Measurements from ENCODE around the gene OR5AU1. TPM values are rescaled to one million over a fixed set of nuclear protein-coding genes. Genes with fewer than 3 reads are reported as not detected.

OR5AU1 gene
- total RNA-seq, 1 donor from 2014 or later = not detected

DNA sequence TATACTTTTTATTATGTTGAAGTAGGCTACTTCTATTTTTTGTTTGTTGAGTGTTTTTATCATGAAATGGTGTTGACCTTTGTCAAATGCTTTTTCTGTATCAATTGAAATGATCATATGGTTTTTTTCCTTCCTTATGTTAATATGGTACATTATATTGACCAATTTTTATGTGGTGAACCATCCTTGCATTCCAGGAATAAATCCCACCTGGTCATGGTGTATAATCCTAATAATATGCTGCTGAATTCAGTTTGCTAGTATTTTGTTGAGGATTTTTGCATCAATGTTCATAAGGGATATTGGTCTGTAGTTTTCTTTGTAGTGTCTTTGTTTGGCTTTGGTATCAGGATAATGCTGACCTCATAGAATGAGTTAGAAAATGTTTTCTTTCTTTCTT lies 10.4 kb downstream of the OR5AU1 start:
- no peak for DNase-seq (ENCODE audit: low read depth)
- no peak overlapping the region for H3K4me3 ChIP-seq (ENCODE audit: low read depth, low read length)
- TF ChIP-seq, protein P1, sequence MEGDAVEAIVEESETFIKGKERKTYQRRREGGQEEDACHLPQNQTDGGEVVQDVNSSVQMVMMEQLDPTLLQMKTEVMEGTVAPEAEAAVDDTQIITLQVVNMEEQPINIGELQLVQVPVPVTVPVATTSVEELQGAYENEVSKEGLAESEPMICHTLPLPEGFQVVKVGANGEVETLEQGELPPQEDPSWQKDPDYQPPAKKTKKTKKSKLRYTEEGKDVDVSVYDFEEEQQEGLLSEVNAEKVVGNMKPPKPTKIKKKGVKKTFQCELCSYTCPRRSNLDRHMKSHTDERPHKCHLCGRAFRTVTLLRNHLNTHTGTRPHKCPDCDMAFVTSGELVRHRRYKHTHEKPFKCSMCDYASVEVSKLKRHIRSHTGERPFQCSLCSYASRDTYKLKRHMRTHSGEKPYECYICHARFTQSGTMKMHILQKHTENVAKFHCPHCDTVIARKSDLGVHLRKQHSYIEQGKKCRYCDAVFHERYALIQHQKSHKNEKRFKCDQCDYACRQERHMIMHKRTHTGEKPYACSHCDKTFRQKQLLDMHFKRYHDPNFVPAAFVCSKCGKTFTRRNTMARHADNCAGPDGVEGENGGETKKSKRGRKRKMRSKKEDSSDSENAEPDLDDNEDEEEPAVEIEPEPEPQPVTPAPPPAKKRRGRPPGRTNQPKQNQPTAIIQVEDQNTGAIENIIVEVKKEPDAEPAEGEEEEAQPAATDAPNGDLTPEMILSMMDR (conservative IDR thresholded peaks at IDR 0.05; ENCODE audit: low read depth, low read length) = no peak

DNA sequence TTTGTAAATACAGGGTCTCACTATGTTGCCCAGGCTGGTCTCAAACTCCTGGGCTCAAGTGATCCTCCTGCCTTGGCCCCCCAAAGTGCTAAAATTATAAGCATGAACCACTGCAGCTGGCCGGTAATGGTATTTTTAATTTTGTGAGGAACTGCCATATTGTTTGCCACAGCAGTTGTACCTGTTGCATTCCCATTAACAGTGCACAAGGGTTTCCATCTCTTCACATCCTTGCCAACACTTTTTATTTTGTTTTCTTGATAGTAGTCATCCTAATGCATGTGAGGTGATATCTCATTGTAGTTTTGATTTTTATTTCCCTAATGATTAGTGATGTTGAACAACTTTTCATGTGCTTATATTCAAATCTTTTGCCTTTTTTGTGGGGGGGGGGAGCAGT lies 13.5 kb downstream of the OR5AU1 start:
- TF ChIP-seq, protein P1 (conservative IDR thresholded peaks at IDR 0.05; ENCODE audit: low read depth, low read length) = no peak
- no peak for DNase-seq (ENCODE audit: low read depth)
- no peak overlapping the region for H3K4me3 ChIP-seq (ENCODE audit: low read depth, low read length)

DNA sequence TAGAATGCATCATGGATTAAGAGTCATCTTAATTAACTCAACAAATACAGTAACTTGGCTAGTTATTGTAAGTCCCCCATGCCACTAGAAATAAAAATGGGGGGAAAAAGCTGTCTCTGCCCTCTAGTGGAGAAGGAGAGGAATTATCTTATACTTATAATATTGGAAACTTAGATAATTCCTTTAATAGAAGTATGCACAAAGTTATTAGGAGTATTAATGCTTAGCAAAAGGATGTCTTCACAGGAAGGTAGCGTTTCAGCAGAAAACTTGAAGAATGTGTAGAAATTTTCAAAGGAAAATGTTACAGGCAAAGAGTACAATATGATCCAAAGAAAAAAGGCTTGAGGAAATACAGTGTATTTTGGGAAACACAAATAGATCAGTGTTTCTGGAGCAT lies 19.8 kb downstream of the OR5AU1 start:
- no peak for DNase-seq (ENCODE audit: low read depth)
- no peak overlapping the region for H3K4me3 ChIP-seq (ENCODE audit: low read depth, low read length)
- TF ChIP-seq, protein P1 (conservative IDR thresholded peaks at IDR 0.05; ENCODE audit: low read depth, low read length) = peak; percentile 59

DNA sequence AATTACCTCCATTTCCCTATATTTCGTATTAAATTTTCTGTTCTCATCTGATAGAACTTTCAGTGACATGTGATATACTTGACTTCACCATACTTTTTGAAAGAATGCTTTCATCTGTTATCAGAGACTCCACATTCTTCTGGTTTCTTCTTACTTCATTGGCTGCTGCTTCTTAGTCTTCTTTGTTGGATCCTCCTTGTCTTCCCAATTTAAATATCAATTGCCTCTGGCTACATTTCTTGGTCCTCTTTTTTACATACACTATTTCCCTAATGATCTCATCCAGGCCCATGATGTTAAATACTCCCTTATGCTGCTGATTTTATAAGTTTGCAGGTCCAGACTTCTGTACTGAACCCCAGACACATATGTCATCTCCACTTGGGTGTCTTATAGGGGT lies 22.0 kb downstream of the OR5AU1 start:
- no peak for DNase-seq (ENCODE audit: low read depth)

DNA sequence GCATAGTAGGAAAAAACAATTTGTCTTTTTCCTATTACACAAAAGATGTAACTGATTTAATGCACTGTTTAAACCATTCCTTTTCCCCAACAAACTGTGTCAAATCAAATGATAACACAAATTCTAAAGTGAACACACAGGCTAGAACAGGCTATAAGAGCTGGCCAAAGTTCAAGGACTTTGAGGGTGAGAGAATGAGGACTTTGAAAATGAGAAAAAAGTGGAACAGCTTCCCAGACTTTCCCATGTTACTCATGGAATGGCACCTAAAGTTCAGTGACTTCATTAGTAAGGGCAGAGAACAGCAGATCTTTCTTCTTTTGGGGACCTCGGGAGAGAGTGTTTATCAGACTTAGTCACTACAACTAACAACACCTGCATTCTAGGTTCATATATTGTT lies 32.4 kb downstream of the OR5AU1 start:
- TF ChIP-seq, protein P1 (conservative IDR thresholded peaks at IDR 0.05; ENCODE audit: low read depth, low read length) = no peak
- no peak for DNase-seq (ENCODE audit: low read depth)
- H3K4me3 ChIP-seq (ENCODE audit: low read depth, low read length) = no peak overlapping the region

More for the DNA sequence above, 22.0 kb downstream of the OR5AU1 start:
- no peak overlapping the region for H3K4me3 ChIP-seq (ENCODE audit: low read depth, low read length)
- TF ChIP-seq, protein P1 (conservative IDR thresholded peaks at IDR 0.05; ENCODE audit: low read depth, low read length) = no peak

DNA sequence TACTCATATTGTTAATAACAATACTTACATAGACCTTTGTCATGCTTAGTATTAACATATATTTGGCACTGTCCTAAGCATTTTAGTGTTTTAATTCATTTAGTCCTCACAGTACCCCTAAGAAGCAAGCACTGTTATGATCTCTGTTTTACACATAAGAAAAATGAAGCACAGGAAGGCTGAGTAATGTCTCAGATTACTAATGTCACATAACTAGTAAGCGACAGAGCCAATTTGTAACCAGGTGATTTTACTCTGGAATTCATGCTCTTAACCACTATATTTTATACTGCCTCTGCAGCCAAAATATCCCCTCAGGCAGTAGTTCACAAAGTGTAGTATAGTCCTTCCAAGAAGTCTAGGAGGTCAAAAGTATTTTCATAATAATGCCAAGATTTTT lies 34.7 kb downstream of the OR5AU1 start:
- H3K4me3 ChIP-seq (ENCODE audit: low read depth, low read length) = no peak overlapping the region
- TF ChIP-seq, protein P1 (conservative IDR thresholded peaks at IDR 0.05; ENCODE audit: low read depth, low read length) = no peak
- no peak for DNase-seq (ENCODE audit: low read depth)

DNA sequence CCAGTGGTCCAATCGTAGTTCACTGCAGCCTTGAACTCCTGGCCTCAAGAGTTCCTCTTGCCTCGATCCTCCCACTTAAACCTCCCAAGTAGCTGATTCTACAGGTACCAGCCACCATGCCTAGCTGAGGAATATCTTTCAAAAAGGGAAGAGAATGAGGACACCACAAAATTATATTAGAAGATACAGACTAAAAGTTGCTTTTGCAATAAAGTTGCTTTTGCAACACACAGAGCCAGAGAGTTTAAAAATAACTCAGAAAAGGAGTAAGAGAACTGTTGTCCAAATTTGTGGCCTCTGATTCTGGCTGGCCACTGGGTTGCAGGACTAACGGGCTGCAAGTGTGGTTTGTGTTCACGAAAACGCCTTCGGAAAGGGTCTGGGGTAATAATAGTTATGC lies 35.2 kb downstream of the OR5AU1 start:
- no peak for DNase-seq (ENCODE audit: low read depth)
- no peak overlapping the region for H3K4me3 ChIP-seq (ENCODE audit: low read depth, low read length)
- TF ChIP-seq, protein P1 (conservative IDR thresholded peaks at IDR 0.05; ENCODE audit: low read depth, low read length) = no peak

Measured in epithelial cell of proximal tubule (primary cell).